Activated CD8-positive, alpha-beta T cell treated with anti-CD3 and anti-CD28 coated beads for 36 hours (primary cell): ENCODE results near the gene HELZ. TPM values are rescaled to one million over a fixed set of nuclear protein-coding genes. Genes with fewer than 3 reads are reported as not detected.

Experiments
- ATAC-seq: fragments of 200-7000 bp; cut with Tn5 transposase; one replicate; pipeline ENCODE4 v1.10.0; 2021; ENCODE audit warnings: mild to moderate bottlenecking, moderate library complexity
- CTCF ChIA-PET: fragments of 350-600 bp; sonication (Branson Sonifier 250); formaldehyde crosslinking; loops from one replicate; lab custom pipeline; 2021; ENCODE audit warnings: antibody characterized with exemption; lab: Charles Lee
- POLR2A ChIA-PET: fragments of 350-600 bp; sonication (Branson Sonifier 250); formaldehyde crosslinking; loops from one replicate; lab custom pipeline; 2021; ENCODE audit warnings: antibody characterized with exemption; lab: Charles Lee
- DNase-seq: peaks from one replicate; pipeline ENCODE4 v3.0.0-alpha.2; 2020
- H3K27ac Mint-ChIP-seq: one replicate; pipeline ENCODE4 v1.8.0; 2021; ENCODE audit warnings: mild to moderate bottlenecking, mixed read lengths
- H3K27me3 Mint-ChIP-seq: one replicate; pipeline ENCODE4 v1.8.0; 2021; ENCODE audit warnings: mixed read lengths
- H3K36me3 Mint-ChIP-seq: one replicate; pipeline ENCODE4 v1.8.0; 2021; ENCODE audit warnings: low read depth, mixed read lengths
- H3K4me1 Mint-ChIP-seq: one replicate; pipeline ENCODE4 v1.8.0; 2021; ENCODE audit warnings: low read depth, mixed read lengths
- H3K4me3 Mint-ChIP-seq: one replicate; pipeline ENCODE4 v1.8.0; 2021; ENCODE audit warnings: mild to moderate bottlenecking, moderate library complexity, mixed read lengths
- H3K9me3 Mint-ChIP-seq: one replicate; pipeline ENCODE4 v1.8.0; 2021; ENCODE audit warnings: mixed read lengths
- intact Hi-C: fragments of 100-400 bp; cut with micrococcal nuclease; formaldehyde crosslinking; loops from one replicate; pipeline ENCODE4 v1.10.0; 2022
- total RNA-seq, 2 experiments: library from RNA; stranded (reverse); gene quantifications; one replicate each; pipeline ENCODE4 v1.2.3, GENCODE V29; 2021
- TF ChIP-seq, protein P1 (sequence below): fragments of 200-600 bp; IDR thresholded peaks from one replicate; pipeline ENCODE4 v1.8.0; 2022; ENCODE audit warnings: antibody characterized with exemption, mild to moderate bottlenecking

HELZ gene
- total RNA-seq, 2 experiments from 2014 or later: 74.4 to 74.9 TPM

- POLR2A ChIA-PET: interaction anchor here (0.6 kb wide), 1 partner anchor 216 kb away, joined by 3 read pairs; no protein-coding TSS in a partner anchor
- intact Hi-C loops: no loop called here
- no peak overlapping the region for H3K27ac Mint-ChIP-seq
Measured at GRCh38 chr17:67248291-67248690, 3.3 kb upstream of the HELZ start.

DNA sequence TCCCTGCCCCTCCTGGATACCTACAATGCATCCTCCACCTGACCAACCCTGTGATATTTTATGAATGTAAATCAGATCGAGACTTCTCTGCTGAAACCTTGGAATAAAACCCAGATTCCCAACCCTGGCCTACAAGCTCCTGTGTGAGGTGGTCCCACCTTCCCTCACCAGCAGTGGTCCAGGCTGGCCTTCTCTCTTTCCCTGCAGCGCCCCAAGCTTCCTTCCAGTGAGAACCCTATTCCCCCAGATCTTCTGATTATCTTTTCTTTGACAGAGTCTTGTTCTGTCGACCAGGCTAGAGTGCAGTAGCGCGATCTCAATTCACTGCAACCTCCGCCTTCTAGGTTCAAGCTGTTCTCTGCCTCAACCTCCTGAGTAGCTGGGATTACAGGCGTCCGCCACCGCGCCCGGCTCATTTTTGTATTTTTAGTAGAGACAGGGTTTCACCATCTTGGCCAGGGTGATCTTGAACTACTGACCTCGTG lies 2.5 kb upstream of the HELZ start:
- H3K27ac Mint-ChIP-seq: no peak overlapping the region
- H3K36me3 Mint-ChIP-seq: peaks cover 7% of the 10 kb centered on the region
- TF ChIP-seq, protein P1, sequence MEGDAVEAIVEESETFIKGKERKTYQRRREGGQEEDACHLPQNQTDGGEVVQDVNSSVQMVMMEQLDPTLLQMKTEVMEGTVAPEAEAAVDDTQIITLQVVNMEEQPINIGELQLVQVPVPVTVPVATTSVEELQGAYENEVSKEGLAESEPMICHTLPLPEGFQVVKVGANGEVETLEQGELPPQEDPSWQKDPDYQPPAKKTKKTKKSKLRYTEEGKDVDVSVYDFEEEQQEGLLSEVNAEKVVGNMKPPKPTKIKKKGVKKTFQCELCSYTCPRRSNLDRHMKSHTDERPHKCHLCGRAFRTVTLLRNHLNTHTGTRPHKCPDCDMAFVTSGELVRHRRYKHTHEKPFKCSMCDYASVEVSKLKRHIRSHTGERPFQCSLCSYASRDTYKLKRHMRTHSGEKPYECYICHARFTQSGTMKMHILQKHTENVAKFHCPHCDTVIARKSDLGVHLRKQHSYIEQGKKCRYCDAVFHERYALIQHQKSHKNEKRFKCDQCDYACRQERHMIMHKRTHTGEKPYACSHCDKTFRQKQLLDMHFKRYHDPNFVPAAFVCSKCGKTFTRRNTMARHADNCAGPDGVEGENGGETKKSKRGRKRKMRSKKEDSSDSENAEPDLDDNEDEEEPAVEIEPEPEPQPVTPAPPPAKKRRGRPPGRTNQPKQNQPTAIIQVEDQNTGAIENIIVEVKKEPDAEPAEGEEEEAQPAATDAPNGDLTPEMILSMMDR: no peak
- no peaks in the 10 kb centered on the region for H3K9me3 Mint-ChIP-seq
- no peak overlapping the region for H3K4me3 Mint-ChIP-seq
- H3K27me3 Mint-ChIP-seq: peaks cover 5% of the 10 kb centered on the region
- ChIA-PET POLR2A (no interaction called here), CTCF (no interaction called here)
- H3K4me1 Mint-ChIP-seq: peaks cover 26% of the 10 kb centered on the region
- intact Hi-C loops: no loop called here
- no peak for ATAC-seq
- no peak for DNase-seq

More at GRCh38 chr17:67248291-67248690, 3.3 kb upstream of the HELZ start:
- Mint-ChIP-seq H3K9me3 (no peaks in the 10 kb centered on the region), H3K4me1 (peaks cover 20% of the 10 kb centered on the region), H3K27me3 (peaks cover 5% of the 10 kb centered on the region), H3K4me3 (no peak overlapping the region), H3K36me3 (peaks cover 4% of the 10 kb centered on the region)
- TF ChIP-seq, protein P1: no peak
- DNase-seq (no peak), ATAC-seq (no peak)
- CTCF ChIA-PET: no interaction called here

- CTCF ChIA-PET: no interaction called here
- Mint-ChIP-seq H3K9me3 (no peaks in the 10 kb centered on the region), H3K36me3 (peaks cover 9% of the 10 kb centered on the region), H3K4me3 (peak overlapping the region; percentile 71), H3K27ac (peak overlapping the region; percentile 68), H3K27me3 (peaks cover 5% of the 10 kb centered on the region), H3K4me1 (peaks cover 29% of the 10 kb centered on the region)
- DNase-seq (peak; percentile 48), ATAC-seq (peak; percentile 19)
- TF ChIP-seq, protein P1: no peak
- POLR2A ChIA-PET: no interaction called here
- intact Hi-C loops: no loop called here
Measured at GRCh38 chr17:67246653-67247415, 1.8 kb upstream of the HELZ start.

- H3K36me3 Mint-ChIP-seq: peaks cover 12% of the 10 kb centered on the region
- intact Hi-C loops: no loop called here
- no peaks in the 10 kb centered on the region for H3K9me3 Mint-ChIP-seq
- ATAC-seq (no peak), DNase-seq (no peak)
- CTCF ChIA-PET: no interaction called here
- peak overlapping the region; percentile 68 for H3K27ac Mint-ChIP-seq
- POLR2A ChIA-PET: interaction anchor here (1.1 kb wide), 1 partner anchor 17 kb away, joined by 3 read pairs; no protein-coding TSS in a partner anchor
- TF ChIP-seq, protein P1: no peak
- peaks cover 5% of the 10 kb centered on the region for H3K27me3 Mint-ChIP-seq
- peak overlapping the region; percentile 71 for H3K4me3 Mint-ChIP-seq
- H3K4me1 Mint-ChIP-seq: peaks cover 34% of the 10 kb centered on the region
Measured at GRCh38 chr17:67246403-67246652, 1.3 kb upstream of the HELZ start.
